B cell (primary cell): ENCODE measurements around the gene NHEJ1. TPM values are rescaled to one million over a fixed set of nuclear protein-coding genes. Genes with fewer than 3 reads are reported as not detected.

Experiments
- ATAC-seq: fragments of 200-7000 bp; cut with Tn5 transposase; one replicate; pipeline ENCODE4 v1.10.0; 2021; ENCODE audit warnings: low read depth, mild to moderate bottlenecking, moderate number of reproducible peaks, moderate library complexity
- CTCF ChIA-PET: fragments of 350-600 bp; sonication (Branson Sonifier 250); formaldehyde crosslinking; loops from one replicate; lab custom pipeline; 2021; ENCODE audit warnings: antibody characterized with exemption, inconsistent platforms; lab: Charles Lee
- POLR2A ChIA-PET: fragments of 350-600 bp; sonication (Branson Sonifier 250); formaldehyde crosslinking; loops from one replicate; lab custom pipeline; 2021; ENCODE audit warnings: antibody characterized with exemption; lab: Charles Lee
- DNase-seq: peaks from one replicate; pipeline ENCODE4 v3.0.0; 2013
- H2AFZ ChIP-seq: 2 replicates; pipeline ENCODE4 v1.6.1; 2012; ENCODE audit warnings: mild to moderate bottlenecking, low read depth, low read length; ENCODE audit not compliant: insufficient read depth, poor library complexity, severe bottlenecking
- H3K27ac ChIP-seq, 2 donors: 1 replicate in 1 of 2; 2 replicates in 1 of 2; pipeline ENCODE4 v1.5.1; 2012 to 2013; ENCODE audit warnings: low read length in 2 of 2, mild to moderate bottlenecking in 2 of 2, moderate library complexity in 1 of 2
- H3K27me3 ChIP-seq, 4 experiments: fragments of 200-600 bp in 1 of 4; sonication (generic) in 1 of 4; replicated peaks in 1 of 4; 1 replicate in 2 of 4; 2 replicates in 2 of 4; pipeline versions ENCODE4 v1.6.1 to v1.7.0; 2013 to 2016; ENCODE audit warnings: low read length in 3 of 4, mild to moderate bottlenecking in 2 of 4, mixed read lengths in 1 of 4, moderate library complexity in 1 of 4; ENCODE audit not compliant: insufficient read depth in 4 of 4, control insufficient read depth in 3 of 4; ENCODE audit errors: control extremely low read depth in 1 of 4
- H3K36me3 ChIP-seq, 2 experiments: replicated peaks in 1 of 2; 1 replicate in 1 of 2; 2 replicates in 1 of 2; pipeline versions ENCODE4 v1.6.1 to v1.7.1; 2013; ENCODE audit warnings: low read length in 1 of 2; ENCODE audit not compliant: insufficient read depth in 2 of 2, control insufficient read depth in 1 of 2; ENCODE audit errors: control extremely low read depth in 1 of 2, extremely low read depth in 1 of 2
- H3K4me1 ChIP-seq, 2 donors: fragments of 200-600 bp in 1 of 2; sonication (generic) in 1 of 2; 1 replicate in 1 of 2; 2 replicates in 1 of 2; pipeline versions ENCODE4 v1.5.1 to v1.6.1; 2013 to 2017; ENCODE audit warnings: low read length in 2 of 2; ENCODE audit not compliant: control insufficient read depth in 2 of 2, insufficient read depth in 2 of 2
- H3K4me2 ChIP-seq: replicated peaks from 2 replicates; pipeline ENCODE3; 2012; ENCODE audit warnings: mild to moderate bottlenecking, low read depth, low read length; ENCODE audit not compliant: poor library complexity, severe bottlenecking
- H3K4me3 ChIP-seq, 5 experiments: fragments of 200-600 bp in 1 of 5; sonication (generic) in 1 of 5; 1 replicate in 3 of 5; 2 replicates in 2 of 5; pipeline versions ENCODE4 v1.5.1 to v1.7.0; 2011 to 2016; ENCODE audit warnings: low read length in 4 of 5, mild to moderate bottlenecking in 4 of 5, low read depth in 2 of 5, control low read depth in 1 of 5, moderate library complexity in 1 of 5; ENCODE audit not compliant: insufficient read depth in 1 of 5; ENCODE audit errors: control extremely low read depth in 1 of 5, extremely low read depth in 1 of 5
- H3K79me2 ChIP-seq: fragments of 200-600 bp; sonication (generic); one replicate; pipeline ENCODE4 v1.6.0; 2016; ENCODE audit warnings: low read length; ENCODE audit not compliant: control insufficient read depth, insufficient read depth
- H3K9ac ChIP-seq: fragments of 200-600 bp; sonication (generic); 2 replicates; pipeline ENCODE4 v1.6.1; 2017; ENCODE audit warnings: mild to moderate bottlenecking, low read length, moderate library complexity
- H3K9me3 ChIP-seq, 3 donors: one replicate each; pipeline versions ENCODE4 v1.6.1 to v1.7.1; 2013; ENCODE audit warnings: low read length in 2 of 3; ENCODE audit not compliant: control insufficient read depth in 2 of 3, insufficient read depth in 1 of 3; ENCODE audit errors: control extremely low read depth in 1 of 3
- H4K20me1 ChIP-seq: 2 replicates; pipeline ENCODE4 v1.6.0; 2012; ENCODE audit warnings: mild to moderate bottlenecking, low read length; ENCODE audit not compliant: insufficient read depth, control insufficient read depth, poor library complexity, severe bottlenecking
- H3K27ac Mint-ChIP-seq: one replicate; pipeline ENCODE4 v1.8.0; 2021; ENCODE audit warnings: mixed read lengths
- H3K27me3 Mint-ChIP-seq: one replicate; pipeline ENCODE4 v1.8.0; 2021; ENCODE audit warnings: mixed read lengths
- H3K4me1 Mint-ChIP-seq: one replicate; pipeline ENCODE4 v1.8.0; 2021; ENCODE audit warnings: mixed read lengths
- H3K4me3 Mint-ChIP-seq: one replicate; pipeline ENCODE4 v1.8.0; 2021; ENCODE audit warnings: mixed read lengths
- H3K9me3 Mint-ChIP-seq: one replicate; pipeline ENCODE4 v1.8.0; 2022; ENCODE audit warnings: mixed read lengths; ENCODE audit not compliant: insufficient read depth
- EZH2 ChIP-seq: IDR thresholded peaks from 2 replicates; pipeline ENCODE4 v1.6.1; 2012; ENCODE audit warnings: borderline replicate concordance, low read depth, mild to moderate bottlenecking, moderate library complexity, low read length; ENCODE audit not compliant: insufficient read depth, poor library complexity, severe bottlenecking
- WGBS: methylation state at CpG from one replicate; pipeline ENCODE4 v1.1.5; 2013; ENCODE audit warnings: missing lambda C conversion rate; ENCODE audit not compliant: insufficient coverage; 5-methylcytosine and 5-hydroxymethylcytosine counted together
- intact Hi-C: fragments of 100-400 bp; cut with micrococcal nuclease; formaldehyde crosslinking; loops from one replicate; pipeline ENCODE4 v1.10.0; 2022
- polyA plus RNA-seq: library from polyadenylated mRNA; depleted of rRNA; stranded (reverse); fragments of >200 nt; gene quantifications from 2 replicates; pipeline ENCODE4 v1.2.3, GENCODE V29; 2012
- total RNA-seq, 2 donors: library from RNA; stranded (reverse); fragments of 120-200 nt in 1 of 2; gene quantifications; 1 replicate in 1 of 2; 2 replicates in 1 of 2; pipeline versions ENCODE4 v1.2.3 to v1.2.4, GENCODE V29; 2013 to 2022
- TF ChIP-seq, protein P1 (sequence below): fragments of 200-600 bp; IDR thresholded peaks from one replicate; pipeline ENCODE4 v1.8.0; 2022; ENCODE audit warnings: antibody characterized with exemption, mild to moderate bottlenecking

NHEJ1 gene
- total and polyA plus RNA-seq, 2 donors (not counting 1 experiment from before 2014, with no cell fraction given), result 14.9 to 25.0 TPM

DNA sequence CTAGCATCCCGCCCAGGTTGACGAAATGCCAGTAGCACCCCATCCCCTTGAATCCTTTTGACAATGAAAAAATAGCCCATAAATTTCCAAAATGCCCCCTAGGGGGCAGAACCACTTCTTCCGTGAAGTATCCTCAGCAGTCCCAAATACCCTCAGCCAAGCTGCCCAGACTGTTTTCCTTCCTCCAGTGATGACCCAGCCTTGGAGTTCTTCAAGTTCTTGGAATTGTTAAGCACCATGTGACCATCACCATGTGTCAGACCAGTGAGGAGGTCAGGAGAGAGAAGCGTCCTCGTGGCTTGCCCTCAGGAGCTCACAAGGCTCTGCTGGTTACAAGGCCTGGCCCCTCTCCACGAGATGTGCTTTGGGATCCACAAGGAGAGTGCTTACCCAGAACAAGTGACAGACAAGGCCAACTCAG lies 10.6 kb upstream of the NHEJ1 start:
- H3K27me3 ChIP-seq, result no peaks in the 10 kb centered on the region
- no peak overlapping the region for H3K4me2 ChIP-seq
- 79% methylated on average over 6 of the region's 6 CpGs for WGBS
- DNase-seq (peak; percentile 67), ATAC-seq (peak; percentile 52)
- no peak overlapping the region for H3K9ac ChIP-seq
- H3K4me3 ChIP-seq, result no peak overlapping the region
- no peak overlapping the region for H3K4me3 Mint-ChIP-seq
- ChIA-PET POLR2A (no interaction called here), CTCF (interaction anchor here (0.6 to 8.6 kb wide), 26 partner anchors 9 to 126 kb away, joined by 3 to 136 read pairs (median 5); partner anchors contain the start of genes ABCB6, ANKZF1, ATG9A and DNAJB2)
- H4K20me1 ChIP-seq, result peaks cover 33% of the 10 kb centered on the region
- H3K27me3 Mint-ChIP-seq, result no peaks in the 10 kb centered on the region
- no peaks in the 10 kb centered on the region for H3K9me3 Mint-ChIP-seq
- peaks cover 6 to 28% of the 10 kb centered on the region in 2 donors for H3K4me1 ChIP-seq
- H2AFZ ChIP-seq, result no peak overlapping the region
- peak overlapping the region; percentile 67 for H3K27ac Mint-ChIP-seq
- H3K4me1 Mint-ChIP-seq, result peaks cover 25% of the 10 kb centered on the region
- peaks cover 3 to 41% of the 10 kb centered on the region in 2 experiments for H3K36me3 ChIP-seq
- peak overlapping the region in 1 of 2 donors; percentile 21 for H3K27ac ChIP-seq
- peaks cover 26% of the 10 kb centered on the region for H3K79me2 ChIP-seq
- TF ChIP-seq, protein P1, sequence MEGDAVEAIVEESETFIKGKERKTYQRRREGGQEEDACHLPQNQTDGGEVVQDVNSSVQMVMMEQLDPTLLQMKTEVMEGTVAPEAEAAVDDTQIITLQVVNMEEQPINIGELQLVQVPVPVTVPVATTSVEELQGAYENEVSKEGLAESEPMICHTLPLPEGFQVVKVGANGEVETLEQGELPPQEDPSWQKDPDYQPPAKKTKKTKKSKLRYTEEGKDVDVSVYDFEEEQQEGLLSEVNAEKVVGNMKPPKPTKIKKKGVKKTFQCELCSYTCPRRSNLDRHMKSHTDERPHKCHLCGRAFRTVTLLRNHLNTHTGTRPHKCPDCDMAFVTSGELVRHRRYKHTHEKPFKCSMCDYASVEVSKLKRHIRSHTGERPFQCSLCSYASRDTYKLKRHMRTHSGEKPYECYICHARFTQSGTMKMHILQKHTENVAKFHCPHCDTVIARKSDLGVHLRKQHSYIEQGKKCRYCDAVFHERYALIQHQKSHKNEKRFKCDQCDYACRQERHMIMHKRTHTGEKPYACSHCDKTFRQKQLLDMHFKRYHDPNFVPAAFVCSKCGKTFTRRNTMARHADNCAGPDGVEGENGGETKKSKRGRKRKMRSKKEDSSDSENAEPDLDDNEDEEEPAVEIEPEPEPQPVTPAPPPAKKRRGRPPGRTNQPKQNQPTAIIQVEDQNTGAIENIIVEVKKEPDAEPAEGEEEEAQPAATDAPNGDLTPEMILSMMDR, result peak; percentile 83
- TF ChIP-seq EZH2, result no peak
- intact Hi-C loops, result loop anchor here (1.0 kb wide), 2 partner anchors 40 to 127 kb away; no protein-coding TSS in a partner anchor
- no peaks in the 10 kb centered on the region for H3K9me3 ChIP-seq

- H3K9me3 ChIP-seq, result no peaks in the 10 kb centered on the region
- H3K27ac Mint-ChIP-seq, result no peak within 1 kb of the TSS
- ChIA-PET CTCF (interaction anchor here (1.2 to 8.6 kb wide), 14 partner anchors 10 to 127 kb away, joined by 3 to 136 read pairs (median 15); partner anchors contain the start of genes ABCB6, DNAJB2, NHEJ1 and TUBA4A), POLR2A (interaction anchor here (0.7 kb wide), 1 partner anchor 42 kb away, joined by 4 read pairs; no protein-coding TSS in a partner anchor)
- intact Hi-C loops, result no loop called here
- no peaks in the 10 kb centered on the region for H3K27me3 Mint-ChIP-seq
- no peak within 1 kb of the TSS for H3K4me3 Mint-ChIP-seq
- H3K4me1 Mint-ChIP-seq, result peaks cover 17% of the 10 kb centered on the region
- ATAC-seq, result no peak
- H3K79me2 ChIP-seq, result peaks cover 16% of the 10 kb centered on the region
- no peaks in the 10 kb centered on the region for H3K9me3 Mint-ChIP-seq
- no peak within 1 kb of the TSS for H3K4me2 ChIP-seq
- H3K4me1 ChIP-seq, result peaks cover 0 to 18% of the 10 kb centered on the region in 2 donors
- WGBS, result 97% methylated on average over 6 of the region's 10 CpGs
- peaks cover 33% of the 10 kb centered on the region for H4K20me1 ChIP-seq
- TF ChIP-seq, protein P1, result no peak
- no peak for TF ChIP-seq EZH2
- peaks cover 3 to 43% of the 10 kb centered on the region in 2 experiments for H3K36me3 ChIP-seq
- no peak within 1 kb of the TSS for H2AFZ ChIP-seq
- H3K27me3 ChIP-seq, result no peaks in the 10 kb centered on the region
- DNase-seq, result peak; percentile 1
- no peak within 1 kb of the TSS for H3K4me3 ChIP-seq
- no peak within 1 kb of the TSS for H3K27ac ChIP-seq
- no peak within 1 kb of the TSS for H3K9ac ChIP-seq
Observed at GRCh38 chr2:219169930-219170654, 9.5 kb upstream of the NHEJ1 start, which contains the start of gene SLC23A3. TSS of gene SLC23A3 (minus strand) at chr2:219170029. CDS start at chr2:219169984, 45 bp downstream.
